Measurements from ENCODE around the gene DOHH. TPM values are rescaled to one million over a fixed set of nuclear protein-coding genes. Genes with fewer than 3 reads are reported as not detected.
A peak's percentile ranks its signal among the peaks of the same experiment; 100 is the strongest.

The DOHH gene
- total and polyA plus RNA-seq, 9 of the 15 experiments (the other 6 are each of a cell fraction or from before 2014, with no cell fraction given) = 0.14 to 47.2 (median 5.1) TPM

DNA sequence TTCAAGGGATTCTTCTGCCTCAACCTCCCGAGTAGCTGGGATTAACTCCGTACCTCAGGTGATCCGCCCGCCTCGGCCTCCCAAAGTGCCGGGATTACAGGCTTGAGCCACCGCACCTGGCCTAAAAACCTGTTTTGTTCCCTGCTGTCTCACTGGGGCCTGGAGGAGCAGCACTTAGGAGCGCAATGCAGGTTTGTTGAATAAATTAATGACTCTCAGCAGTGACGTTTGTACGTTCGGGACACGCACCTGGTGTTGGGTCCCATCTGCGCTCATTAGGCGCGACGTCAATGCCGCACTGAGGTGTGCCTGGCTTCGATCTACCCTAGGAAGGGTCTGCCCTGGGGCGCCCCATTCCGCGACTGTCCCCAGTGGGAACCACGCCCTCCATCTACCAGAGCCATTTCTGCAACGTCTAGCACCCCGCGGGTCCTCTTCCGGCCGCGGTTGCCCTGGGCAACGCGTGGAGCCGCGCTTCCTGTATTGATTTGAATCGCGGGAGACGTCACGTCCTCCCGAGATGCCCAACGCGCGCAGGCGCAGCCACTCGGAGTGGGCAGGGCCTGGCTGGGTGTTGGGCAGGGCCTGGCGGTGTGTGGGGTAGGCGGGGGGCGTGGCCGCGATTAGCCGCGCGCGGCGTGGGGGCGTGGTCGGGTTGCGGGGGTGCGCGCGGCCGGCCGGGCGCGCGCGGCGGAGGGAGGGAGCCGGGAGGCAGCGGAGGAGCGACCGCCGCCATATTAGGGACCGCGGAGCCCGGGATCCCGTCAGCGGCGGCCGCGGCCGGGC is 5.3 kb upstream of the DOHH start, which contains the start of gene FZR1 (continued):
- no peak for TF ChIP-seq CHAMP1 (IDR thresholded peaks at IDR 0.05)
- TF ChIP-seq DACH1 (IDR thresholded peaks at IDR 0.05; ENCODE audit: partially characterized antibody) = no peak
- 0 out of 2 replicates have a peak, but pooled peaks have one; percentile 22 for TF ChIP-seq NFATC3 (IDR thresholded peaks at IDR 0.05)
- peak; percentile 80 for TF ChIP-seq POLR2A (conservative IDR thresholded peaks at IDR 0.05)
- TF ChIP-seq POLR2AphosphoS5 (IDR thresholded peaks at IDR 0.05; ENCODE audit: control insufficient read depth, insufficient read depth, low read depth, low read length) = peak; percentile 37; the same call in 1 of the 2 replicates
- TF ChIP-seq KDM4B (IDR thresholded peaks at IDR 0.05; ENCODE audit: borderline replicate concordance in 2 of 2, low read depth in 1 of 2) = peak in 1 of 2 experiments; percentile 45; a peak in 1 of 4 replicates
- TF ChIP-seq CCNT2 (IDR thresholded peaks at IDR 0.05; ENCODE audit: borderline replicate concordance, extremely low read depth, insufficient read length, low read depth, low read length) = peak; percentile 81
- peak; percentile 34; the same call in 1 of the 2 replicates for TF ChIP-seq ESRRA (IDR thresholded peaks at IDR 0.05; ENCODE audit: borderline replicate concordance, low read depth)
- 0 out of 2 replicates have a peak, but pooled peaks have one; percentile 19 for TF ChIP-seq SMARCA5 (IDR thresholded peaks at IDR 0.05)
- peak; percentile 52 for TF ChIP-seq DPF2 (IDR thresholded peaks at IDR 0.05)
- TF ChIP-seq, protein P1, sequence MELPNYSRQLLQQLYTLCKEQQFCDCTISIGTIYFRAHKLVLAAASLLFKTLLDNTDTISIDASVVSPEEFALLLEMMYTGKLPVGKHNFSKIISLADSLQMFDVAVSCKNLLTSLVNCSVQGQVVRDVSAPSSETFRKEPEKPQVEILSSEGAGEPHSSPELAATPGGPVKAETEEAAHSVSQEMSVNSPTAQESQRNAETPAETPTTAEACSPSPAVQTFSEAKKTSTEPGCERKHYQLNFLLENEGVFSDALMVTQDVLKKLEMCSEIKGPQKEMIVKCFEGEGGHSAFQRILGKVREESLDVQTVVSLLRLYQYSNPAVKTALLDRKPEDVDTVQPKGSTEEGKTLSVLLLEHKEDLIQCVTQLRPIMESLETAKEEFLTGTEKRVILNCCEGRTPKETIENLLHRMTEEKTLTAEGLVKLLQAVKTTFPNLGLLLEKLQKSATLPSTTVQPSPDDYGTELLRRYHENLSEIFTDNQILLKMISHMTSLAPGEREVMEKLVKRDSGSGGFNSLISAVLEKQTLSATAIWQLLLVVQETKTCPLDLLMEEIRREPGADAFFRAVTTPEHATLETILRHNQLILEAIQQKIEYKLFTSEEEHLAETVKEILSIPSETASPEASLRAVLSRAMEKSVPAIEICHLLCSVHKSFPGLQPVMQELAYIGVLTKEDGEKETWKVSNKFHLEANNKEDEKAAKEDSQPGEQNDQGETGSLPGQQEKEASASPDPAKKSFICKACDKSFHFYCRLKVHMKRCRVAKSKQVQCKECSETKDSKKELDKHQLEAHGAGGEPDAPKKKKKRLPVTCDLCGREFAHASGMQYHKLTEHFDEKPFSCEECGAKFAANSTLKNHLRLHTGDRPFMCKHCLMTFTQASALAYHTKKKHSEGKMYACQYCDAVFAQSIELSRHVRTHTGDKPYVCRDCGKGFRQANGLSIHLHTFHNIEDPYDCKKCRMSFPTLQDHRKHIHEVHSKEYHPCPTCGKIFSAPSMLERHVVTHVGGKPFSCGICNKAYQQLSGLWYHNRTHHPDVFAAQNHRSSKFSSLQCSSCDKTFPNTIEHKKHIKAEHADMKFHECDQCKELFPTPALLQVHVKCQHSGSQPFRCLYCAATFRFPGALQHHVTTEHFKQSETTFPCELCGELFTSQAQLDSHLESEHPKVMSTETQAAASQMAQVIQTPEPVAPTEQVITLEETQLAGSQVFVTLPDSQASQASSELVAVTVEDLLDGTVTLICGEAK (IDR thresholded peaks at IDR 0.05) = peak; percentile 92
- TF ChIP-seq, protein P1 (CRISPR knock-in tag; IDR thresholded peaks at IDR 0.05) = no peak
- peak; percentile 69 for TF ChIP-seq NEUROD1 (IDR thresholded peaks at IDR 0.05; ENCODE audit: borderline replicate concordance, low read depth, low read length, partially characterized antibody)
- peak; percentile 7 for TF ChIP-seq RBBP5 (IDR thresholded peaks at IDR 0.05; ENCODE audit: borderline replicate concordance, insufficient read depth, low read length, poor library complexity, severe bottlenecking)
- peak; percentile 76; the same call in 1 of the 2 replicates for TF ChIP-seq GATAD2B (IDR thresholded peaks at IDR 0.05; ENCODE audit: borderline replicate concordance)
- TF ChIP-seq ZNF133 (CRISPR knock-in tag; IDR thresholded peaks at IDR 0.05) = no peak
